SK-MEL-5 (cell line): Measurements from ENCODE around the gene HACL1. TPM values are rescaled to one million over a fixed set of nuclear protein-coding genes. Genes with fewer than 3 reads are reported as not detected.
"Not testable (repeated sequence)": the region's sequence is repeated elsewhere in the genome, so short reads cannot be mapped to it uniquely, and the experiment has no call there.

Source experiments
- DNase-seq: peaks from one replicate; pipeline ENCODE4 v3.0.0-alpha.2; 2016; ENCODE audit warnings: low read depth, low spot score
- in situ Hi-C: cut with HindIII; loops from 2 replicates; pipeline ENCODE4 v1.10.0; 2016; ENCODE audit warnings: low sequenced_read_pairs, high pct_unique_total_duplicates, low pct_unique_long_range_greater_than_20kb
- total RNA-seq: library from RNA; depleted of rRNA; stranded (reverse); fragments of >200 nt; shearing (Covaris generic); gene quantifications from 2 replicates; pipeline ENCODE4 v1.2.3, GENCODE V29; 2014

Gene HACL1
- total RNA-seq, 1 experiment from 2014 or later = 56.5 TPM

- DNase-seq = no peak
- in situ Hi-C loops = no loop called here
These were observed 51.5 kb downstream of the HACL1 start for GRCh38 chr3:15549846-15550245.

- in situ Hi-C loops = no loop called here
- no peak for DNase-seq
These were observed 58.8 kb downstream of the HACL1 start for GRCh38 chr3:15542614-15543013.

- DNase-seq = no peak
- in situ Hi-C loops = no loop called here
These were observed 60.0 kb downstream of the HACL1 start for GRCh38 chr3:15541371-15541770.

DNA sequence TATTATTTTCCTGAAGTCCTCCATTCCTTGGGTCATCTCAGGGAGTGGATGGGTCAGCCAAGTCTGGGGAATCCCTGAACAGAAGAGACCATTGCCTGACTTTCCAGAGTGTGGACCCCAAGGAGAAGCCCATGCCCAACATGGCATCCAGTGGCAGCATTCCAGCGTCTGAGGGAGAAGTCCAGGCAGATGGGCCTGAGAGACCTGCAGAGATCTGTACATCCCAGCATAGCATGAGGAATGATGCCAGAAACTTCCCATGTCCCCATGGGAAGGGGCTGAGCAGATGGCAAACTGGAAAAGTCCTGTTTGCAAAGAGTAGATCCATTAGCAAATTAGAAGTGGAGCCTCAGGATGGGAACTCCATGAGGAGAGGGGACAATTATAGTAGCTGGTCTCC lies 62.3 kb downstream of the HACL1 start:
- no peak for DNase-seq
- in situ Hi-C loops = no loop called here

- in situ Hi-C loops = no loop called here
- no peak for DNase-seq
These were observed 63.0 kb downstream of the HACL1 start for GRCh38 chr3:15538345-15538744.

DNA sequence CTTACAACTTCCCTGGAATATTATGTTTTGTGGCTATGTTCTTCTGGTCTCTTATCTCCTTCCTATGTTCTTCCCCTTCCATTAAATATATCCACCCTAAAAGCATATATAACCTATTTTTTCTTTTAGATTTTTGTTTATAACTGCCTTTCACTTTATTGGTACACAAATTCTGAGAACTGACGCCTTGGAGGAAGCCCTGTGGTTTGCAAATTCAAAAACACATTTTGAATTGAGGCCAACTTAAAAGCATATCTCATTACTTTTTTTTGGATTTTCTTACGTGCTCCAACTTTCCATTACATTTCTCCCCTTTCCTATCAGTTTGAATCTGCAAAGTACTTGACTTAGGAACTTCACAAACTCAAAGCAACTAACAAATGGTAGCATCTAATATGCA lies 64.5 kb downstream of the HACL1 start:
- in situ Hi-C loops = no loop called here
- DNase-seq = no peak

DNA sequence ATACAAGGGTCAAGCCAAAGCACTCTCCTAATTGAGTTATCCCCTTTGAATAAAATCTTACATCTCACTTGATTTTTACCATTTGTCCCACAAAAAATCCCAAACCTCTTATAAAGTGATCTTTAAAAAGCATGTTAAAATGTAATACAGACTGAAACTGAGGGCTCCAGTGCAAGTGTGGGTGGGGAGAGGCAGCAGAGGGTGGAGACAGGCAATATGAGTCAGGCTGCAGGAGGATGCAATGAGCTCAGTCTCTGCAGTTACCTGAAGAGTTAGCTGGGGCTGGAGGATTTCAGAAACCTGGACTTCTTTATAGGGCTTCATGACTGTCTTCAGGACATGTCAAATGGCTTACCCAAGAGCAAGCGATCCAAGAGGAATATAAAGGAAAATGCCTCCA lies 65.6 kb downstream of the HACL1 start:
- in situ Hi-C loops = no loop called here
- DNase-seq = no peak

DNA sequence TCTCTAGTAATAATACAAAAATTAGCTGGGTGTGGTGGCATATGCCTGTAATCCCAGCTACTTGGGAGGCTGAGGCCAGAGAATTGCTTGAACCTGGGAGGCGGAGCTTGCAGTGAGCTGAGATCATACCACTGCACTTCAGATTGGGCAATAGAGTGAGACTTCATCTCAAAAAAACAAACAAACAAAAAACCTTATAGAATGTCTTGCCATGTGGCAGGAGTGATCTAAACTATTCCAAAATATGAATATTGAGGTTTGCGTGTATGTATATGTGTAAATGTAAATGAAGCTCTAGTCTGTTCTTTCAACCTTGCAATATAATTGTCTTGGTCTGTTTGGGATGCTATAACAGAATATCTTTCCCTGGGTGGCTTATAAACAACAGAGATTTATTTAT lies 68.8 kb downstream of the HACL1 start:
- DNase-seq, in situ Hi-C loops: not testable (repeated sequence)

DNA sequence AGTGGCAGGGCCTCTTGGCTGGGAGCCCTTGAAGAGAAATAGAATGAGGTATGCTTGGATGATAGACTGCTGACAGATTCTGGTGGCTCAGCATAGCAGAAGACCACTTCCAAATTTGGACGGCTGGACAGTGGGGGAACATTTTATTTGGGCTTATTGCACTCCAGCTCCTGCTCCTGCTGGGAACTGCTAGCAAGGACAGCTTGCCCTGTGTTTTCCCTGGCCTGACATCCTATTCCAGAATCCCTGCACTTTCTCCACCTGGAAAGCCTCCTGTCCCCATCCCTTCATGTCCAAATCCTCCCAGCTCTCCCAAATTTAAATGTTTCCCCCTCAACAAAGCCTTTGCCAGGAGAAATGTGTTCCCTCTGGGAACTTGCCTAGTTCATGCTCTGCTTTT lies 70.0 kb downstream of the HACL1 start:
- in situ Hi-C loops = no loop called here
- no peak for DNase-seq

DNA sequence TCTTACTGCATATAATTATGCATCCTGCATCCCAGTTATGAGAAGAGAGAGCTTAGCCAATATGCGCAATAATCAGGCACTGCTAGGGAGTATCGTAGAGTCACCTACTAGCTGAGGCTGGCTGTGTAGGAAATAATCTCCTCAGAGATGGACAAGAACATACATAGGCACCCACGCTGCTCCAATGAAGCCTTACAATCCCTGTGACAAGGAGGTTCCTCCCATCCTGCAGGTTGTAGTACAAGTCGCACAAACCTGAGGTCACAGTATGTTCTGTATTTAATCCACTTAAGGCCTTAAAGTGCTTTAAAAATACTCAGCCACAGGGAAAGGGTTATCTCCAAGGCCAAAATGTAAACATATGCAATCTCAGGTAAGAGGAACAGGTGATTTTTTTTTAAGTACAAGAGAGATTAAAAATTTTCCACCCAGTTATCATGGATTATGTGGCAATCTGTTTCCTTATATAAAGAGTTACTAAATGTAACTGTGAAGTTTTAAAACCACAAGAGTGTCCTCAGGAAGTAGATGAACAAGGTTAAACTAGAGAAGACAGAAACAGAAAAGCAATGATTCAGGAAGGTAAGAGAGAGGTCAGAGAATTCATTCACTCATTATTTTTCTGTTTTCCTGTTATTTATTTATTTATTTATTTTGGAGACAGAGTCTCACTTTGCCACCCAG lies 72.4 kb downstream of the HACL1 start:
- DNase-seq = no peak
- in situ Hi-C loops = no loop called here

DNA sequence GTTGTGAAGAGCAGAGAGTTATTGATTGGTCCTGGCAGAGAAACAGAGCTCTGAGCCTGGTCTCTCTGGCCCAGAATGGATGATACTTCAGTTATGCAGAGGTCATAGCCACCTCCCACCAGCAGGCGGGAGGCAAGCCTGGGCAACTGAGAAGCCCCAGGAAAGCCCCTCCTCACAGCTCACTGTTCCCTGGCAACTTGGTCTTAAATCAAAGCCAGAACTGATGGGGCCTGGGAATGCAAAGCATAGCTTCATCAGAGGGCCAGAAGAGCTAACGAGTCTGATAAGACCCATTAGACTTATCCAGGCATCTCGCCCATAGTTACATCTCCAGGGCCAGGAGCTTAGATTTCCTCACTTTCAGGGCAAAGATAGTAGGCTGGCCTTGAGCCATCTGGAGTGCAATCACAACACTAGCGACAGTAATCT lies 74.3 kb downstream of the HACL1 start:
- in situ Hi-C loops = no loop called here
- DNase-seq = peak; percentile 55

- in situ Hi-C loops = no loop called here
- no peak for DNase-seq
These were observed 75.6 kb downstream of the HACL1 start for GRCh38 chr3:15525790-15526189.

GRCh38 chr3:15523660-15524417 lies 77.5 kb downstream of the HACL1 start:
- in situ Hi-C loops = no loop called here
- no peak for DNase-seq

DNA sequence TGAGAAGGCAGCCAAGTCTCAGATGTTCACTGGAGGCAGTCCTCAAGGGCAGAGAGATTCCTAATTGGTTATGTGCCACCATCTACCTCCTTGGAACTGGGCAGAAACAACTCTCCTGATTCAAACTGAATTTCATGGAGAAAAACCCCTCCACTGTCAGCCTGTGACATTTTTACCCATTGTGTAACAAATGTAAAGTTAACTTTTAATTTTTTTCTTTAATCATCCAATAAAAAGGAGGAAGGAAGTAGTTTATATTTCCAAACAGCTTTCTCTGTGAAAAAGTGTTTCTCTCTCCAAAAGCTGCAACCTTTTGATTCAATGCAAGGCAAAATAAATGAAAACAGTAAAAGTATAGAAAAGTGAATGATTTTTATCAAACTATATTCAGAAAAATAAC lies 79.4 kb downstream of the HACL1 start:
- in situ Hi-C loops = no loop called here
- no peak for DNase-seq

- in situ Hi-C loops = no loop called here
These were observed 79.8 kb downstream of the HACL1 start, which contains the start of gene COLQ for GRCh38 chr3:15521573-15521965. TSS of gene COLQ (minus strand) at chr3:15521706. CDS start at chr3:15521625, 81 bp downstream.

DNA sequence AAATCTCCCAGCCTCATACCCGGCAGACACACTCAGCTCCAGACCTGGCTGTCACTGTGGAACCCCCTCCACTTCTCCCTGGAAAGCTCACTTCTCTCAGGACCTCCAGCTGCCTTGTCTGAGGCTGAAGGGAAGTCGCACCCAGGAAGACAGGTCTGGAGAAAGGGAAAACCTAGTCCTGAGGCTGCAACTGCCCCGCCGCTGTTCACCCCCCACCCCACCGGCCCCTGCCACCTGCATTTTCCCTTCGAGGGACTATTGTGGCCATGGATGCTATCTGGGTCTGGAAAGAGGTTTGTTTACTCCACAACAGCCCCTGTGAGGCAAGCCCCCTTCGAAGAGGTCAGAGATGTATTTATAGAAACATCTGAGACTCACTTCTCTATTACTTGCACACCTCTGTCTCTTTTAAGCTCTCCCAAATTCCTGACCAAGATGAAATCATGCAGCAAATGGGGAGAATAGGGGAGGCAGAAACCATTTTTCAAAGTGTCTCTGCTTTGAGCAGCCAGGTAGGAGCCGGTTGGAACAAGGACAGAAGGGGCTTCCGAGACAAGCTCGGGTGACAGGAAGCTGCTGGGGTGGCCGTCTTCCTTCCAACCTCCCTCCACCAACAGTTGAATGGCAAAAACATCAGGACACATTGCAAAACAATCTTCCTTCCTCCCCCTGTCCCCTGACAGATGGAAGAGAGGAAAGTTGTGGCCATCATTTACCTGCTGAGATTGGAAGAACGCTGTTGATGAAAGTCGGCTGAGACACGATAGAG lies 80.4 kb downstream of the HACL1 start:
- in situ Hi-C loops = no loop called here
- no peak for DNase-seq

More at GRCh38 chr3:15521573-15521965, 79.8 kb downstream of the HACL1 start, which contains the start of gene COLQ:
- no peak for DNase-seq

GRCh38 chr3:15520185-15520584 lies 81.2 kb downstream of the HACL1 start:
- DNase-seq = peak; percentile 21
- in situ Hi-C loops = no loop called here

DNA sequence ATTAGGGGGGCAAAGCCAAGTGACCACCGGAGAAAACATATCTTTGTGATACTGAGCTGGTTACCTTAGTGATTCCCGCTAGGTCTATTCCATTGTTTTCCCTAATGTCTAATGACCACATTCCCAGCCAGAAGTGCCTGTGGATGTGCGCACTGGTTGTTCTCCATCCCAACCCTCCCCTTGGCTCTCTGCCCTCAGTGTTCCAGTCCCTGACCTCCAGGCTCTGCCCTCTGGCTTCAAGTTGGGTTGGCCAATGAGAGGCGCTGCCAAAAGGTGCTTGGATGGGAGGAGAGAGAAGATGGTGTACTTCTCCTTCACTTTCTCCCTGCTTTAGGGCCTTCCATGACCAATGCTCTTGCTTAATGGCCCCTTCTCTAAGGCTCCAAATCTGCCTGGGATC lies 82.3 kb downstream of the HACL1 start:
- in situ Hi-C loops = no loop called here
- no peak for DNase-seq
